H9 (cell line): ENCODE data around the gene MAP3K8. TPM values are rescaled to one million over a fixed set of nuclear protein-coding genes. Genes with fewer than 3 reads are reported as not detected.

Experiments
- DNase-seq: peaks from one replicate; pipeline ENCODE4 v3.0.0-alpha.2; 2017
- H2AFZ ChIP-seq: one replicate; pipeline ENCODE4 v1.6.1; 2013; ENCODE audit warnings: mild to moderate bottlenecking, low read length, control low read depth, moderate library complexity
- H2AK5ac ChIP-seq: 2 replicates; pipeline ENCODE4 v1.6.1; 2013; ENCODE audit warnings: low read length, control low read depth, mixed read lengths; ENCODE audit not compliant: insufficient read length
- H2BK120ac ChIP-seq: one replicate; pipeline ENCODE4 v1.6.1; 2013; ENCODE audit warnings: low read depth, mild to moderate bottlenecking, low read length, control low read depth, inconsistent platforms; ENCODE audit not compliant: poor library complexity, severe bottlenecking
- H2BK12ac ChIP-seq: 2 replicates; pipeline ENCODE4 v1.6.1; 2013; ENCODE audit warnings: low read length, control low read depth, mixed read lengths, low read depth; ENCODE audit not compliant: insufficient read length
- H2BK15ac ChIP-seq: 2 replicates; pipeline ENCODE4 v1.6.1; 2013; ENCODE audit warnings: low read depth, low read length, control low read depth
- H2BK20ac ChIP-seq: one replicate; pipeline ENCODE4 v1.6.1; 2013; ENCODE audit warnings: low read depth, mild to moderate bottlenecking, low read length, control low read depth, inconsistent platforms; ENCODE audit not compliant: poor library complexity, severe bottlenecking
- H2BK5ac ChIP-seq: 2 replicates; pipeline ENCODE4 v1.6.1; 2013; ENCODE audit warnings: low read length, control low read depth, mixed read lengths; ENCODE audit not compliant: insufficient read length
- H3K14ac ChIP-seq: 2 replicates; pipeline ENCODE4 v1.6.1; 2013; ENCODE audit warnings: low read length, control low read depth; ENCODE audit not compliant: insufficient read depth
- H3K18ac ChIP-seq: 2 replicates; pipeline ENCODE4 v1.6.1; 2013; ENCODE audit warnings: low read depth, mild to moderate bottlenecking, mixed read lengths, low read length, control low read depth; ENCODE audit not compliant: insufficient read length
- H3K23ac ChIP-seq: 2 replicates; pipeline ENCODE4 v1.6.1; 2013; ENCODE audit warnings: low read length, control low read depth, mixed read lengths, low read depth; ENCODE audit not compliant: insufficient read length
- H3K23me2 ChIP-seq: 2 replicates; pipeline ENCODE4 v1.6.1; 2013; ENCODE audit warnings: low read depth, mild to moderate bottlenecking, mixed read lengths, low read length, control low read depth; ENCODE audit not compliant: insufficient read length, poor library complexity, severe bottlenecking
- H3K27ac ChIP-seq: 2 replicates; pipeline ENCODE4 v1.5.1; 2013; ENCODE audit warnings: low read length, control low read depth, mixed read lengths, low read depth; ENCODE audit not compliant: insufficient read length
- H3K27me3 ChIP-seq: 2 replicates; pipeline ENCODE4 v1.6.1; 2013; ENCODE audit warnings: low read length, control low read depth, inconsistent platforms; ENCODE audit not compliant: insufficient read depth
- H3K4ac ChIP-seq: 2 replicates; pipeline ENCODE4 v1.6.1; 2013; ENCODE audit warnings: low read depth, mild to moderate bottlenecking, control low read depth, inconsistent platforms, low read length, moderate library complexity
- H3K4me1 ChIP-seq: 2 replicates; pipeline ENCODE4 v1.6.1; 2013; ENCODE audit warnings: low read length, control low read depth, inconsistent platforms; ENCODE audit not compliant: insufficient read depth
- H3K4me2 ChIP-seq: 2 replicates; pipeline ENCODE4 v1.6.1; 2013; ENCODE audit warnings: low read length, control low read depth, mixed read lengths; ENCODE audit not compliant: insufficient read length, insufficient read depth
- H3K56ac ChIP-seq: 2 replicates; pipeline ENCODE4 v1.6.1; 2013; ENCODE audit warnings: low read depth, mild to moderate bottlenecking, mixed read lengths, low read length, control low read depth; ENCODE audit not compliant: insufficient read length
- H3K79me1 ChIP-seq: 2 replicates; pipeline ENCODE4 v1.6.1; 2013; ENCODE audit warnings: low read depth, mild to moderate bottlenecking, moderate library complexity, low read length, control low read depth, inconsistent platforms; ENCODE audit not compliant: insufficient read depth, poor library complexity, severe bottlenecking
- H3K79me2 ChIP-seq: 2 replicates; pipeline ENCODE4 v1.6.1; 2013; ENCODE audit warnings: low read length, control low read depth, inconsistent platforms; ENCODE audit not compliant: insufficient read depth
- H3K9ac ChIP-seq: 2 replicates; pipeline ENCODE4 v1.6.1; 2013; ENCODE audit warnings: low read length, control low read depth, mixed read lengths; ENCODE audit not compliant: insufficient read length; ENCODE audit errors: extremely low read depth
- H3K9me3 ChIP-seq: one replicate; pipeline ENCODE4 v1.6.1; 2013; ENCODE audit warnings: low read depth, low read length, inconsistent platforms; ENCODE audit not compliant: control insufficient read depth
- H3T11ph ChIP-seq: one replicate; pipeline ENCODE4 v1.6.1; 2013; ENCODE audit warnings: mild to moderate bottlenecking, low read length, control low read depth, inconsistent platforms
- H4K20me1 ChIP-seq: one replicate; pipeline ENCODE4 v1.6.1; 2013; ENCODE audit not compliant: control insufficient read depth, insufficient read length, insufficient read depth
- H4K5ac ChIP-seq: 2 replicates; pipeline ENCODE4 v1.6.1; 2013; ENCODE audit warnings: low read depth, mild to moderate bottlenecking, mixed read lengths, low read length, control low read depth; ENCODE audit not compliant: insufficient read length
- H4K8ac ChIP-seq: replicated peaks from 2 replicates; pipeline ENCODE4 v1.6.1; 2013; ENCODE audit warnings: low read length, control low read depth, mixed read lengths, low read depth; ENCODE audit not compliant: insufficient read length
- H4K91ac ChIP-seq: 2 replicates; pipeline ENCODE4 v1.6.1; 2013; ENCODE audit warnings: low read depth, mild to moderate bottlenecking, moderate library complexity, mixed read lengths, low read length, control low read depth; ENCODE audit not compliant: insufficient read length
- H3K27ac Mint-ChIP-seq, 3 experiments: 2 replicates in 2 of 3; 3 replicates in 1 of 3; pipeline ENCODE4 v1.8.0; 2020 to 2021; ENCODE audit warnings: mixed read lengths in 3 of 3, mild to moderate bottlenecking in 1 of 3, moderate library complexity in 1 of 3
- H3K27me3 Mint-ChIP-seq: 2 replicates; pipeline ENCODE4 v1.8.0; 2021; ENCODE audit warnings: low read depth, mild to moderate bottlenecking, moderate library complexity, mixed read lengths
- H3K36me3 Mint-ChIP-seq, 3 experiments: 2 replicates in 2 of 3; 3 replicates in 1 of 3; pipeline ENCODE4 v1.8.0; 2020 to 2021; ENCODE audit warnings: low read depth in 3 of 3, mixed read lengths in 3 of 3; ENCODE audit not compliant: insufficient read depth in 1 of 3
- H3K4me1 Mint-ChIP-seq, 2 experiments: 2 replicates each; pipeline ENCODE4 v1.8.0; 2020; ENCODE audit warnings: mixed read lengths in 2 of 2
- H3K4me3 Mint-ChIP-seq, 2 experiments: 2 replicates in 1 of 2; 3 replicates in 1 of 2; pipeline ENCODE4 v1.8.0; 2020 to 2021; ENCODE audit warnings: mild to moderate bottlenecking in 2 of 2, mixed read lengths in 2 of 2, moderate library complexity in 1 of 2
- H3K9me3 Mint-ChIP-seq, 2 experiments: 2 replicates in 1 of 2; 3 replicates in 1 of 2; pipeline ENCODE4 v1.8.0; 2020; ENCODE audit warnings: mild to moderate bottlenecking in 2 of 2, mixed read lengths in 2 of 2, moderate library complexity in 1 of 2
- WGBS: extraction: QIAGEN DNeasy Blood & Tissue Kit; methylation state at CpG from one replicate; pipeline ENCODE4 v1.1.7; 2013; ENCODE audit warnings: missing lambda C conversion rate, low lambda C conversion rate, mixed read lengths; ENCODE audit not compliant: insufficient read length; ENCODE audit errors: extremely low coverage; 5-methylcytosine and 5-hydroxymethylcytosine counted together
- total RNA-seq: library from RNA; stranded (reverse); gene quantifications from 2 replicates; pipeline ENCODE4 v1.2.1, GENCODE V29; 2021
- TF ChIP-seq, protein P1 (sequence below): fragments of 200-600 bp; sonication (generic); conservative IDR thresholded peaks from 3 replicates; pipeline ENCODE4 v1.8.0; 2021; ENCODE audit warnings: antibody characterized with exemption, mild to moderate bottlenecking

The MAP3K8 gene
- total RNA-seq, 1 experiment from 2014 or later = 3.5 TPM

DNA sequence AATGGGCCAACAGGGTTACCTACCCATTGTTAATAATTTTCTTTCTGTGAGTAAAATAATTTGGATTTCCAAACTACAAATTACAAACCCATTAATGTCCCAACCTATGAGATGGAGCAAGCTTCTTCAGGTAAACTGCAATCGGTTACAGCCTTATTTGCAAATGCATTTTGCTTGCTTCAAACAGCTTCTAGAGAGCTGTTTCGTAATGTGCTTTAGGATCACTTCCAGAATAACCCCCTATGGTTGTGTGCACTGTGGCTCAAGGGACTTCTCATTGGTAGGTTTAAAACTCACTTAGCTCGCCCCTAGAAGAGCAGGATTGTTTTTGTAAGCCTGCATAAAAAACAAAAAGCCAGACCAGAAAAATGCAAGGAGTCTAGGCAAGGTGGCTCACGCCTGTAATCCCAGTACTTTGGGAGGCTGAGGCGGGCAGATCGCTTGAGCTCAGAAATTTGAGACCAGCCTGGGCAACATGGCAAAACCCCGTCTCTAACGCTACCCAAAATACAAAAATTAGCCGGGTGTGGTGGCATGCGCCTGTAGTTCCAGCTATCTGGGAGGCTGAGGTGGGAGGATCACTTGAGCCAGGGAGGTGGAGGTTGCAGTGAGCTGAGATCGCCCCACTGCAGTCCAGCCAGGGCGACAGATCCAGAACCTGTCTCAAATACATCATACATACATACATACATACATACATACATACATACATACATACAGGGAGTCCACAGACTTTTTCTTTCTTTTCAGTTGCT lies 3.3 kb upstream of the MAP3K8 start:
- Mint-ChIP-seq H3K27ac (no peak overlapping the region), H3K27me3 (peaks cover 36% of the 10 kb centered on the region), H3K4me1 (peaks cover 15 to 24% of the 10 kb centered on the region in 2 experiments), H3K36me3 (peaks cover 0 to 4% (median 2%) of the 10 kb centered on the region in 3 experiments; a peak in 1 of 7 replicates), H3K4me3 (no peak overlapping the region), H3K9me3 (peaks cover 0 to 2% of the 10 kb centered on the region in 2 experiments; a peak in 1 of 5 replicates)
- no peak overlapping the region for H2BK5ac ChIP-seq
- no peak overlapping the region for H2BK120ac ChIP-seq
- TF ChIP-seq, protein P1, sequence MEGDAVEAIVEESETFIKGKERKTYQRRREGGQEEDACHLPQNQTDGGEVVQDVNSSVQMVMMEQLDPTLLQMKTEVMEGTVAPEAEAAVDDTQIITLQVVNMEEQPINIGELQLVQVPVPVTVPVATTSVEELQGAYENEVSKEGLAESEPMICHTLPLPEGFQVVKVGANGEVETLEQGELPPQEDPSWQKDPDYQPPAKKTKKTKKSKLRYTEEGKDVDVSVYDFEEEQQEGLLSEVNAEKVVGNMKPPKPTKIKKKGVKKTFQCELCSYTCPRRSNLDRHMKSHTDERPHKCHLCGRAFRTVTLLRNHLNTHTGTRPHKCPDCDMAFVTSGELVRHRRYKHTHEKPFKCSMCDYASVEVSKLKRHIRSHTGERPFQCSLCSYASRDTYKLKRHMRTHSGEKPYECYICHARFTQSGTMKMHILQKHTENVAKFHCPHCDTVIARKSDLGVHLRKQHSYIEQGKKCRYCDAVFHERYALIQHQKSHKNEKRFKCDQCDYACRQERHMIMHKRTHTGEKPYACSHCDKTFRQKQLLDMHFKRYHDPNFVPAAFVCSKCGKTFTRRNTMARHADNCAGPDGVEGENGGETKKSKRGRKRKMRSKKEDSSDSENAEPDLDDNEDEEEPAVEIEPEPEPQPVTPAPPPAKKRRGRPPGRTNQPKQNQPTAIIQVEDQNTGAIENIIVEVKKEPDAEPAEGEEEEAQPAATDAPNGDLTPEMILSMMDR = no peak
- no peak overlapping the region for H2BK12ac ChIP-seq
- no peak overlapping the region for H2AK5ac ChIP-seq
- peaks cover 14% of the 10 kb centered on the region for H3K23me2 ChIP-seq
- no peak overlapping the region for H2AFZ ChIP-seq
- no peak overlapping the region for H3K27ac ChIP-seq
- H3K79me1 ChIP-seq = no peaks in the 10 kb centered on the region
- no peak overlapping the region for H2BK15ac ChIP-seq
- H3K4me2 ChIP-seq = no peak overlapping the region
- H3K14ac ChIP-seq = no peak overlapping the region
- H3K27me3 ChIP-seq = peaks cover 9% of the 10 kb centered on the region; the same call in 1 of the 2 replicates
- H3K23ac ChIP-seq = no peak overlapping the region
- H3T11ph ChIP-seq = no peak overlapping the region
- H3K18ac ChIP-seq = no peak overlapping the region
- H3K9ac ChIP-seq = no peak overlapping the region
- H4K8ac ChIP-seq = no peak overlapping the region
- DNase-seq = no peak
- no peak overlapping the region for H4K5ac ChIP-seq
- H4K91ac ChIP-seq = no peak overlapping the region
- H3K4me1 ChIP-seq = peaks cover 4% of the 10 kb centered on the region; the same call in 1 of the 2 replicates
- H3K79me2 ChIP-seq = no peaks in the 10 kb centered on the region
- H4K20me1 ChIP-seq = no peaks in the 10 kb centered on the region
- H2BK20ac ChIP-seq = no peak overlapping the region
- no peak overlapping the region for H3K4ac ChIP-seq
- H3K56ac ChIP-seq = no peak overlapping the region
- WGBS = no CpG with 5 or more reads among the region's 12 CpGs
- no peaks in the 10 kb centered on the region for H3K9me3 ChIP-seq
